Muscle of back (tissue), 11 donors: Measurements from ENCODE around the gene ERFL. TPM values are rescaled to one million over a fixed set of nuclear protein-coding genes. Genes with fewer than 3 reads are reported as not detected.
"Not testable (repeated sequence)": the region's sequence is repeated elsewhere in the genome, so short reads cannot be mapped to it uniquely, and the experiment has no call there.

Experiments used
- DNase-seq, 3 donors: peaks; one replicate each; pipeline versions ENCODE4 v3.0.0 to v3.0.0-alpha.2; 2013
- polyA plus RNA-seq, 10 donors: library from polyadenylated mRNA; unstranded; fragments of 120-200 nt; gene quantifications; one replicate each; pipeline ENCODE4 v1.2.1, GENCODE V29; 2013; ENCODE audit not compliant: insufficient read length in 10 of 10

The ERFL gene
- polyA plus RNA-seq, 10 donors: 0.07 to 0.29 (median 0.20) TPM; not detected in 1

DNA sequence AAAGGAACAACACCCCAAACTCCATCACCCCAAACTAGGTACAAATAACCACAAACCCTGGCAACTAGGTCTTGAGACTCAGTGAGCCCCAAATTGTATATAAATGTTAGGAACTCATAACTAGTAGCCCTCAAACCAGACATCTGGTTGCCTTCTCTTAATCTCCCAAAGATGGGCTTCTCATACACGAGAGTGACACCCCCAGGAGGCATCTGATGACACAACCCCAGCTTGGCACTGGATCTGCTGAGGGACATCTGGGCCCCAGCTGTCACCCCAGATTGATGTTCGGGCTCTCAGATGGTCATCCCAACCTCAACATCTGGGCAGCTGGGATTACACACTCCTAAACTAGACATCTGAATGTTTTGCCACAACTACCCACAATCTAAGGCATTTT, 16.1 kb upstream of the ERFL start:
- DNase-seq: no peak

DNA sequence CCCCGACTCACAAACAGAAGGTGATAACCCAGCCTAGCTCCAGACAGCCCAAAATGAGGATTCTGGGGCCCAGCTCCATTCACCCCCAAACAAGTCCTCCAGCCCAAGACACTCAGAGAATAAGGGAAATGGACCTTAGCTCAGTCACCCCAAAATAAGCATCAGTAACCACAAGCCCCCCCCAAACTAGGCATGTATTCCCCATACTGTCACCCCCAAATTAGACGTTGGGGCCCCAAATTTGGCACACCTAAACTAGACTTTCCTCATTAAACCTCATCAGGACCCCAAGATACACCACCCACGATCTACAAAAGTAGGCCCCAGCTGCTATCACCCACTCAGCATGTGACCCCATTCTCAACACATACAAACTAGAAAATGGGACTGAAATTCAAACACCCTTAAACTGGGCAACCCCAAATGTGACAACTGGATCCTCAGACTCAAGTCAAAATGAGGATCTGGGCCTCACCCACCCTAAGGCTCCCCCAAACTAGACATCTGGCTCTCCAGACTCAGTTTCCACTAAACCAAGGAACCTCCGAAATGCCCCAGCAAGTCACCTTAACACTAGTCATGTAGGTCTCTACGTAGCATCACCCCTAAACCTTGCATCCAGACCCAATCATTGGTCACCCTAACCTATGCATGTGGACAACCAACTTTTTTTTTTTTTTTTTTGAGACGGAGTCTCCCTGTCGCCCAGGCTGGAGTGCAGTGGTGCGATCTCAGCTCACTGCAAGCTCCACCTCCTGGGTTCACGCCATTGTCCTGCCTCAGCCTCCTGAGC, 13.4 kb upstream of the ERFL start:
- no peak for DNase-seq

DNA sequence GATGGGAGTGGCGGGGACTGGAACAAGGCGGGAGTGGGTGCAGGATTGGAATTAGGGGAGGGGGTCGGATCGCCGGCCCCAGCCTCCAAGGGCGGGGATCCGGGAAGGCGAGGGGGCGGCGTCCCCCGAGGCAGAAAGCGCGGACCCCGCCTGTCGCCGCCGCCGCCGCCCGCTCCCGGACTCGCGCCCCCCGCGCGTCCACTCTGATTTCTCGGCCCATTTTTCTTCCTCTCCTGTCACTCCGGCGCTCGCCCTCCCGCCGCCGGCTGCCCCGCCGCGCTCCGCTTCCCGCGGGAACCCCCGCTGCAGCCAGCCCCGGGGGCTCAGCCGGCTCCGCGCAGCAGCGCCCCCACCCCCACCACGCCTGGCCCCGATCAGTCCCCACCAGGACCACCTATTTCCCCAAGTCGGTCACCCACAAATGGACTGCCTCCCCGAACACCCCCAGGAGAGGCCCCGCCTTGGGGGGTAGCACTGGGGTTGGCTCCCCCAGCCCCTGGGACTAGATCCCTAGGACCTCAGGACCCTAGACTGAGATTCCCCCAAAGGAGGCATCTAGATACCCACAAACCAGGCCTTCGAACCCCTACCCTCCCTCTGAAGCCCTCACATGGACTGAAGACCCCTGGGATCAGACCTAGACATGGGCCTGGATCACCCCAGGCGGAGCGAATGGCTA, 12.6 kb upstream of the ERFL start:
- DNase-seq: no peak

DNA sequence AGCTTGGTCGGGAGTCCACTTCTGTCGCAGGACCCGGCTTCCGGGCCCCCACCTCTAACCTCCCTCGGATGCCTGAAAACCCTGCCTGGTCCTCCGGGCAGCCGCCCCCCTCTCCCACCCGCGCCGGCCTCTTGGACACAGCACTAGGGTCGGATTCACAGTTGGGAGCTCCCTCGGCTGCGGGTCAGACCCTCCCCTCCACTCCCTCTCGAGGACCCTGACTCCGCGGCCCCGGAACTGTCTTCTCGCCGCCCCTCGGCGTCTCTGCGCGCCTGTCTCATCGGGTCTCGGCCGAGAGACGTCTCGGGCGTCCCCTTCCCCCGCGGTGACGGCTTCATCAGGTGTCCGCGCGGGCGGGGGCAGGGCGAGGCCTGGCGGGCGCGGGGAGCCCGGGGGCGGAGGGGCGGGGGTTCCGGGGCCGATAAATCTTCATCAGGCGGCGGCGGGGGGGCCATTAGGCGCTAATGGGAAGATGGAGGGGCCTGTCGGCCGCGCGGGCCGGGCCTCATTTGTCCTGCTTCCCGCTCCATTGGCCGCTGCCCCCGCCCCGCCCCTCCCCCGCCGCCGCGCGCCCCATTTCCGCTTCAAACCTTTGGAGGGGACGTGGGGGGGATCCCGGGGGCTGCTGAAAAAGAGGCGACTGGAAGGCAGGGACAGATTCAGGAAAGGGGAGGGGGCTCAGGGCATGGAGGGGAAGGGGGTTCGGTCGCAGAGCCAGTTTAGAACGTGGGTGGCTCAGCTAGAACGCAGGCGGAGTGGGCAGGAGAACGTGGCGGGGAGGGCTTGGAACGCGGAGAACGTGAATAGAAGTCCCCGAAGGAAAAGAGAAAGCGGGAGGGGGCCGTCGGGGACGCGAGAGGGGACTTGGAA, 11.8 kb upstream of the ERFL start:
- peak; percentile 18 to 81 (median 45) for DNase-seq

DNA sequence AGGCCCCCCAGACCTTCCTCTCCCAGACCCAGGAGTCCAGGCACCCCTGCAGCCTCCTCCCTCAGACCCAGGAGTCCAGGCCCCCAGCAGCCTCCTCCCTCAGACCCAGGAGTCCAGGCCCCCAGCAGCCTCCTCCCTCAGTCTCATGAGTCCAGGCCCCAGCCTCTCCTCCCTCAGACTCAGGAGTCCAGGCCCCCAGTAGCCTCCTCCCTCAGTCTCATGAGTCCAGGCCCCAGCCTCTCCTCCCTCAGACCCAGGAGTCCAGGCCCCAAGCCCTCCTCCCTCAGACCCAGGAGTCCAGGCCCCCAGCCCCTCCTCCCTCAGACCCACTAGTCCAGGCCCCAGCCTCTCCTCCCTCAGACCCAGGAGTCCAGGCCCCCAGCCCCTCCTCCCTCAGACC, 11.0 kb upstream of the ERFL start:
- not testable (repeated sequence) for DNase-seq

DNA sequence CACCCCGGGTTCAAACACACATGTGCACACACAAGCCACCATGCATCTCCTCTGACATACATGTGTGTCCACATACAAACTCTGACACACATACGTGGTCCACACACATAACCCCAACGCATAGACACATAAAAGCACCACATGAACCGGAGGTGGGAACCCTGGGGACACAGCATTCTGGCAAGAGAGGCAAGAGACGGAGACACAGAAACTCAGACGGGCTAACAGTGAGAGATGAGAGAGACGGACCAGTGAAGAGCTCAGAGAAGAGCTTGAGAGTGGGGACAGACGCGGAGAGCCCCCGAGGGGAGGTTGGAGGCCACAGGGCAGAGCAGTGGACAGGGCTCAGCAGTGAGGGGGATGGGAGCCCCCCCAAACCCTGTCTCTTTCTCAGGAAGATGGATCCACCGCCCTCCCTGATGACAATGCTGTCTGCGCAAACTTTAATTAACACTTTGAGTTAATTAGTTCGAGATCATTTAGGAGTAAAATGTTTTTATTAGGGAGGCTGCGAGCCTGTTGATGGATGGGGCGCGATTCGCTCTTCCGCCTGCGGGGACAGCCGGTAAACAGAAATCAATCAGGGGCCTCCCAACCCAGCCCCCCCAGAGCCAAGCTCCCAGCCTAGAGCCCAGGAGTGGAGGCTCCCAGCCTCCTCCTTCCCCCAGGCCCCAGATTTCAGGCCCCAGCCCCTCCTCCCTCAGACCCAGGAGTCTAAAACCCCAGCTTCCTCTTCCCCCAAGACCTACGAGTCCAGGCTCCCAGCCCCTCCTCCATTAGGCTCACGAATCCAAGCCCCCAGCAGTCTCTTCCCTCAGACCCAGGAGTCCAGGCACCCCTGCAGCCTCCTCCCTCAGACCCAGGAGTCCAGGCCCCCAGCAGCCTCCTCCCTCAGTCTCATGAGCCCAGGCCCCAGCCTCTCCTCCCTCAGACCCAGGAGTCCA, 9.5 kb upstream of the ERFL start:
- no peak for DNase-seq

DNA sequence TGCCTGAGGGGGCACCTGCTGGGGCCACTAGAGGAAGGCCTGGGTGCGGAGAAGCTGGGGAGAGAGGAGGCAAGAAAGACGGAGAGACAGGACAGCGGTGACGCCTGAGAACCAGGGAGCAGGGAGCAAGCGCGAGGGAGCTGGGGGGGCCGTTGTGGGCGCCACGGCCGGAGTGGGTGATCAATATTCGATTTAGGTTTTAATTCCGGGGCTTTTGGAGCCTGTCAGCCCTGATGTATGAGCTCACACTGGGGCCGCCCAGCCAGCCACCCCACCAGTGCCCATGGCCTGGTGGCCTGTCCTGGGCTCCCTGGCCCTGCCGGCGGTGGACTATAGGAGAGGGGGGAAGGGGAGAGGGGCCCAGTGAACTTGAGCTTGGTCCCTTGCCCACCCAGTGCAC, 8.7 kb upstream of the ERFL start:
- DNase-seq: no peak

DNA sequence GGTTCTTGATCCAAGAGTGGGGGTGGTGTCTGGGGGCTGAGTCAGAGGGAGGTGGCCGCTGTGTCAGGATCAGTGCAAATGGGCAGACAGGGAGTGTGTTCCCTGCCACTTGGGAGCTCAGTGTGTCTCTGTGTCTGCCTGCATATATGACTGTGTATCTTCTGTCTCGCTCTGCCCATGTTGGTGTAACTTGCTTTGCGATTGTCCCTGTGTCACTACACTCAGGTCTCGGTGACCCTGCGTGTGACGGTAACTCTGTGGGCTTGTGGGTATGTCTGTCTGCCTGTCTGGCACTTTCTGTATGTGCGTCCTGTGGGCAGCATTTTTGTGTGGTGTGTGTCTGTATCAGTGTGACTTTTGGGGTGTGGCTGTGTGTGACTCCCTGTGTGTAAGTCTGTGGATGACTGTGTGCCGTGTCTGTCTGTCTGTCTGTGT, 8.2 kb upstream of the ERFL start:
- DNase-seq: no peak

DNA sequence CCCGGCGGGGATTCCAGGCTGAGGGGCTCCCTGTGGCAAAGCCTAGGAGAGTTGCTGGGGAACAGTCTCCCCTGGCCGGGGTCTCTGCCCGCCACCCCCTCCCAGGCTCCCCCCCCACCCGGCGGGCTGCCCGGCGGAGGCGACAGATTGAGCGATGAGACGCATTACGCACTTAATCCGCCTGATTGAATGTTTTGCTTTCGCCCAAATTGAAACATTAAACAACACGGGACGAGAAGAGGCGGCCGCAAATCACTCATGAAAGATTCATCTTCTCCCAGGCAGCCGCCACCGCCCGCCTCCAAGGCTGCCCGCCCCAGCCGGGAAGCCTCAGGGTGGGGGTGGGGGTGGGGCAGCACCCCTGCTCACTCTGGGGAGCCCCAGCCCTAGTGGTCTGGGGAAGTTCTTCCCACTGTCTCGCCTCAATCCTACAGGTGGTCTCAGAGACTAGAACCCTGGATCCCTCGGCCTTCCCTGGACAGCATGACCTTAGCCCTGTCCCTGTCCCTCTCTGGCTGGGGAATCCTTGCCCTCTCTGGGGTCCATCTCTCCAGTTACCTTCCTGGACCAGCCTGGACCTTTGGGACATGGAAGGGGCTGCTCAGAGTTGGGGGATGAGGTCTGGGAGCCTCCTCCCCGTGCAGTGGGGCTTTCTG, 7.6 kb upstream of the ERFL start:
- DNase-seq: no peak

DNA sequence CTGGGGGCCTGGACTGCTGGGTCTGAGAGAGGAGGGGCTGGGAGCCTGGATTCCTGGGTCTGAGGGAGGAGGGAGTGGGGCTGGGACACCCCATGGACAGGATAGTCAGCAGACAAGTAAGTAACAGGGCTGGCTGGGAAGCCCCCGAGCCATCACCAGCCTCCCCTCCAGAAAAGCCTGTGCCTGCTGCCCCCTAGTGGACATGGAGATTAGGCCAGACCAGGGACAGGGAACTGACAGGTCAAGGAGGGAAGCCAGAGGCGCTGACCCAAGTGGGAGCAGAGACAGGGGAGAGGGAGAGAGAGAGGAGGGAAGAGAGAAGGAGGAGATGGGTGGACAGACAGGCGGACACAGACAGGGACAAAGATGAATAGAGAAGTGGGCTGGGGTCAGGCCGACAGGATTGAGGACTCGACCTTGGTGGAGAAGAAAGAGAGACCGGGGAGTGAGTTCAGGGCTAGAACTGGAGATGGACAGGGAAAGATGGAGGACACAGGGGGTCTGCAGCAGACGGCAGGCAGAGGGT, 6.7 kb upstream of the ERFL start:
- DNase-seq: peak; percentile 33 to 78 (median 57)

DNA sequence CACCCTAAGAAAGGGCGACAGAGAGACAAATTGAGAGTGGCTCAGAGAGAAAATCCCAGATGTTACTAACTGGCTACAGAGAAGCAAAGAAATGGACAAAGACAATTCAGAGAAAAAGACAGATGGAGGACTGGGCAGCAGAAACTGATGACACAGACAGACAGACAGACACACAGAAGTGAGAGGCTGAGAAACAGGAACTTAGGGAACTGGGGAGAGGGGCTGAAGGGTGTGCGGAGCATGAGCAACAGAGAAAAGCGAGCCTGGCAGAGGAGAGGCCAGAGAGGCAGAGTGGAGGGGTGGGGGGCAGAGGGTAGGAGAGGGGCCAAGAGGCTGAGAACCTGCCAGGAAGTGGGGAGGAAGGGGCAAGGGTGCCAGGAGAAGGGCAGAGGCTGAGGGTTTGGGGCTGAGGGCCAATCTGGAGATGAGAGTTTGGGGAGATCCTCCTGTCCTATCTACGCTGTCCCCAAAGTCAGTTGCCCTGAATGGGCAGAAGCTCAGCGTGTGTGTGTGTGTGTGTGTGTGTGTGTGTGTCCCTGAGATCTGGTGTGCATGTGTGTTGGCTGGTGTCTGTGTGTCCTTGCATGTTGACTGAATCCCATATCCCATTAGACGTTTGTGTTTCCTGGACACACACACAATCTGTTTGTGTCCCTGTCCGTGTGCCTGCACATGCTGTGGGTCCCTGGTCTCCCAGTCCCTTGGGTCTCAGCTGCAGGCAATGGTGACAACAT, 5.6 kb upstream of the ERFL start:
- DNase-seq: no peak

DNA sequence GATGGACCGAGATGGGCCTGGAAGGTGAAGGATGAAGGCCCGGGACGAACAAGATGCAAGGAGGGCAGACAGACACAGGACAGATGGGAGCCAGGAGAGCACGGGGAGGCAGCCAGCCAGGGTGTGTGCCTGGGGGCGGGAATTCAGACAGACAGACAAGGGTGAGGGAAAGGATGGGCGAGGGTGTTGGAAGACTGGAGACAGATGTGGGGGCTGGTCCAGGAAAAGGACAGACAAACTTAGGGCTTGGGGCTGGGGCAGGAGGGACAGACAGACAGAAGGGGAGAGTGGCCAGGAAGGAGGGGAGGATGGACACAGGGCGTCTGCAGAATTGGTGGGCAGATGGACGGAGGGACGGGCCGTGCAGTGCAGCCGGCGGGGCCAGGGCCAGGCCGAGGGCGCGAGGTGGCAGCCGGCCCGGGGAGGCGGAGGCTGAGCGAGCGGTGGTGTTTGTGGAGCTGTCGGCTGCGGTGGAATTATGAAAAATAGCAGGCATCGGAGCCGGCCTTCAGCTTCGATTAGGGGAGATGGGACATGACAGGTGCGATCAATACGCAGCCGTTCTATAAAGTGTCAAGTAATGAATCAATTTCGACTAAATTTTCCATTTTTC, 4.6 kb upstream of the ERFL start:
- DNase-seq: no peak

DNA sequence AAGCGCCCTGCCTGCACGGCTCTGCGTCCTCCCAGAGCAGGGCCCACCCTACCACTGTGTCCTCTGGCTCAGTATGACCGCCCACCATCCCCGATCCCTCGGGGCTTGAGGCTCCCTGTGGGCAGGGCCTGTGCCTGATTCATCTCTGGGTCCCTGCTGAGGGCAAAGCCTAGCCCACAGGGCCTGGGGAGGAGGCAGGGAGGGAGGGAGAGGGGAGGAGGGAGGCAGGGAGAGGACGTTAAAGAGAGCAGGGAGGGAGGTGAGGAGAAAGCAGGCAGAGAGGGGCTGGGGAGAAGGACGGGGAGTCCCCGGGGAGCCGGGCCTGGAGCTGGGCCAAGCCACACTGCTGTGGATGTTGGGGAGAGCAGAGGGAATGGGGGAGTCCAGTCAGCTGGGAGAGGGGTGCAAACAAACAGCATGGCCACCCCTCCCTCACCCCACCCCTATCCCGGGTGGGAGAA, 4.0 kb upstream of the ERFL start:
- no peak for DNase-seq

DNA sequence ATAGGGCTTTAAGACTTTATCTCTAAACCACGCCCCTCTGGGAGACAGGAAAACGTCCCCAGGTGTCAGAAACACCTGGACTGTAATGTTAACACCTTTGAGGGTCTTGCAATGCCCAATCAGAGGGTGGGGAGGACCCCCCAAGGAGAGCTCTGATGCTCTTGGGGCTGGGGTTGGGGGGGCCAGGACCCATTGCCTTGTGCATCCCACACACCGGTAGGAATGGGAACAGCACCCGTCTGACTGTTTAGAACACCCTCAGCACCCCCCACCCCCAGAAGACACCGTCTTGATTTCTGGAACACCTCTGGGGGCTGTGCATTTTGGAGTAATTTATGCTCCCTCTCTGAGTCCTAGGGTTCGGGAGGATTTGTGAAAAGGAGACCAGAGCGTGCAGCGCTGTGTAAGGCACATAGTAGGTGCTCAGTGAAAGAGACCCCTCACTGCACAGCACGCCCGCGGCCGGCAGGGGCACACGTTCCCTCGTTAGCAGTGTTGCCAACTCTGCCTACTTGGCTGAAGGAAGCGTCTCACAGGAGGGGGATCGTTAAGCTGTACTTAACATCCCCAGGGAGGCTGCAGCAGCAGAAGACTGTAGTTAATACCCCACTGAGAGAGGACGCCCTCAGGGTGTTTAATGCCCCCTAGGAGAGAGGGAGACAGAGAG, 2.8 kb upstream of the ERFL start:
- no peak for DNase-seq

DNA sequence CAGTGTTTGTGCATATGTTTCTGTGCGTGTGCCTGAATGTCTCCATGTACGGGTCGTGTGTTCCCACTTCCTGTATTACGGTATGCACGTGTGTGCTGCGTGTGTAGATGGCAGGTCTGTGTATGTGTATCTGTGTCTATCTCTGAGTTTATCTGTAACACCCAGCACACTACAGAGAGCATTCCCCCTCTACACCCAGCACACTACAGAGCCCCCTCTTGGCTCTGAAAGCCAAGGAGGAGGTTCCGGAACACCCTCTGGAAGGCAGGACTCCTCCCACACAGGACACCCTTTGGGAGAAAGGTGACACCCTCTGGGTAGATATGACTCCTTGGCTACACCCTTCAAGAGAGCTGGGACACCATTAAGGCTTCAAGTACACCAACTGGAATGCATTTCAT, 2.1 kb upstream of the ERFL start:
- no peak for DNase-seq

DNA sequence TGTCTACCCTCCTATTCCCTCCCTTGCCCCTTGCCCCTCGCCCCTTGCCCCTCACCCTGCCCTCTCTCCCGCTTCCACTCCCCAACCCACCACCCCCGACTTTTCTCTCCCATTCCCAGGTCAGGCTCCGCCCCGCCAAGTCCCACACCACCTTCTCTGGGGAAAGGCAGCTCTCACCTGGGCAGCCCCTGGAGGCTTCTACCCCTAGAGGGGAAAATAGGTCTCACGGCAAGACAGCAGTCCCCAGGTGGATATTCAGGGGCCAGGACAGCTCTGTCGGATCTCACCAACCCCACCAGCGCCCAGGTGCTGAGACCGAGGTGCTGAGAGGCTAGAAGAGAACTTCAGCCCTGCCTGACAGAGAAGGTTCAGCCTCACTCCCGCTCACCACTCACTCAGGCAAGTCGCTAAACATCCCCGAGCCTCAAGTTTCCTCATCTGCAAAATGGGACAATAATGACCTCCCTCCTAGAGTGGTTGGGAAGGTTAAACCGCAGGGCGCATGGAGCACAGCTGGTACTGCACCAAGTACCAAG, 1.4 kb upstream of the ERFL start:
- DNase-seq: no peak

DNA sequence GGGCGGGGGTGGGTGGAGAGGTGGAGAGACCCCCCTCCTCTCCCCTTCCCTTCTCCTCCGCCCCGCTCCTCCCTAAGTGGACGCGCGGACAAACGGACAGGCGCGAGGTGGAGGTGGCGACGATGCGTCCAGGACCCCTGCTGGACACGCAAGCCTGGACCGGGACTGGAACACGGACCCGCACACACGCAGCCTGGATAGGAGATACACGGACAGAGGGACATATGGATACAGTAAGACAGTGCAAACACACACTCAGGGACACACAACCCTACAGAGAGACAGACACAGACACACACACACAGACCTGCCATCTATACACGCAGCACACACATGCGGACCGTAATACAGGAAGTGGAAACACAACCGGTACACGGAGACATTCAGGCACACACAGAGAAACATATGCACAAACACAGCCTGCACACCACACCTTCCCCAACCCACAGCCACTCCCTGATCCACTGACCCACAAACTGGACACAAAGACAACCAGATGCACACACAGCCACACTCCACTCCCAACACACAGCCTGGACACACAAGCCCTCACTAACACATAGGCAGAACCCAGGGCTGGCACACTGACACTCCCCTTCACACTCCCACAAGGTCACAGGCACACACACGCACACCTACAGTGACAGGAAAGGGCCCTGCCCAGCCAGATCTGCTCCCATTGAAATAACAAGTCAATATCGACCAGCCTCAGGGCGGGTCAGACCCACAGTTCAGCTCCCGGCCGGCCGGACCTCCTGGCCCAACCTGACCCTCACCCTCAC, 696 bp upstream of the ERFL start:
- DNase-seq: no peak
